Endometrial microvascular endothelial cells (primary cell): ENCODE data around the gene NFASC. TPM values are rescaled to one million over a fixed set of nuclear protein-coding genes. Genes with fewer than 3 reads are reported as not detected.

Source experiments
- in situ Hi-C: cut with HindIII; loops from 2 replicates; pipeline ENCODE4 v1.10.0; 2017; ENCODE audit warnings: low sequenced_read_pairs, low pct_unique_long_range_greater_than_20kb; ENCODE audit errors: inconsistent ontology term
- total RNA-seq: library from RNA; depleted of rRNA; stranded (reverse); fragments of >200 nt; gene quantifications from one replicate; pipeline ENCODE4 v1.2.3, GENCODE V29; 2015; ENCODE audit errors: inconsistent ontology term

Gene NFASC
- total RNA-seq, 1 donor from 2014 or later = not detected

DNA sequence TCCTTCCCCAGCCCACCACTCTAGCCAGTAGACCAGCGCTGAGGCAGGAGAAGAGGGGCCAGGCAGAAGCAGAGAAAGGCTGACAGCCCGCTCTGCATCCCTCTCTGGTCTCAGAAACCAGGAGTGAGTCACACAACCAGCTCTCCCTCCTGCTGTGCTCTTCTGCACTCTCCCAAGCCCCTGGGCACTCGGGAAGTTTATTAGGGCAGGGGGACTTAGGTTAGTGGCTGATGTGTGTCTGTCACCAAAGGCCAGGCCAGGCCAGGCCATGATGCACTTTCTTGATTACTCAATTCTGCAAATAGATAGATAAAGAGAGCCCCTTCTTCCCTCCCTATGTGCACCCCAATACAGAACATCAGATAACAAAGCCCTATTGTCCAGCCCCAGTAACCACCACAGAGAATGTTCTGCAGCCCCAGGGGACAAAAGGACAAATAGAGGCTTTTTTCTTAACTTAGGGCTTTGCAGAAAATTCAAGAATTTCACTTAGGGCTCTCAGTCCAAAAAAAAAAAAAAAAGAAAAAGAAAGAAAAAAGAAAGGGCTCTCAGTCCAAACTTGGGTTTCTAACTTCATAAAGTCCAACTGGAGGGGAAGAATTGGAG, 119.5 kb downstream of the NFASC start:
- in situ Hi-C loops = no loop called here

DNA sequence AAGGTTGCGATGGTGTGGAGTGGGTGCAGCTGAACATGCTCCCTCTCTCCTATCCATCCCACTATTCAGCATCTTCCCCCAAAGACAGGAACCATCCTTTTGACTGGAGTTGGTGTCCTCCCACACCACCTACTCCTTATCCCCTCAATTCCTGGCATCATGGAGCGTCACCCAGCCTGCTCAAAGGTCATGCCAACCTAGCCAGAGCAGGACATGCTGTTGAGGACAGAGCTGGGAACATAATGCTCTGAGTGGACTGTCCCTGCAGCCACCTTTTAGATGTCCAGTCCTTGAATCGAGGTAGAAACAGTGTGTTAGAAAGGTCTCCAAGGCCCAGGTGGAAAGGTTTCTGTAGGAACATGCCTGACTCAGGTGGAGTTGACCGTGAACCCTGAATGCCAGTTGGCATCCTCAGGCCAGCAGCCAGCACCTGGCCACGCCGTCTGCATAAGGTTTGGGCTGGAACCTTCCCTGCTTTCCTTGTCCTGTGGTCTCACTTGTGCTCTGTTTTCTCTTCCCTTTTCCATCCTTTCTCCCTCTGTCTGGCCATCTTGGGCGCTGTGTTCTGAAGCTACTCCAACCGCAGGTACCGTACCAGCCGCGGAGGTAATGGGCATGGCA, 120.2 kb downstream of the NFASC start:
- in situ Hi-C loops = no loop called here

DNA sequence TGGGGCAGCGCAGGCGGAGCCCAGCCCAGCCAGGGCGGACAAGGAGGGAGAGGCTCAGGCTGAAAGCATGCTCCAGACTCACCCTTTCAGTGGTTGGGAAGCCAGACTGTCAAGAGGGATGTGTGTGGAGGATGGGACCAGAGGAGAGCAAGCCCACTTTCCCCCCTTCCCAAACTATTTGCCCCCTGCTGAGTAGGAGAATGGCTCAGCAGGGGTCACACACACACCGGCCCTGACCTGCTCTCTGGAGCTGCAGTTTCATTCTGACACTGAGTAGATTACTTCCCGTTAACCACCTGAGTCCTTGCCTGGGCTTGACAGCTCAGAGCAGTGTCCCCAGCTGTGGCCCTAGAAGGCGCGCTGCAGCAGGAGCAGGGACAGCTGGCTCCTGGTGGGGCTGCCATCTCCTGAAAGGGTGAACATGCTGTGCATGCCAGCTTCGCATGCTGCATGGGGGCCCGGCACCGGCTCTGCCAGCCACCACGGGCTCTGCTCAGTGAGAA, 120.7 kb downstream of the NFASC start:
- in situ Hi-C loops = no loop called here

DNA sequence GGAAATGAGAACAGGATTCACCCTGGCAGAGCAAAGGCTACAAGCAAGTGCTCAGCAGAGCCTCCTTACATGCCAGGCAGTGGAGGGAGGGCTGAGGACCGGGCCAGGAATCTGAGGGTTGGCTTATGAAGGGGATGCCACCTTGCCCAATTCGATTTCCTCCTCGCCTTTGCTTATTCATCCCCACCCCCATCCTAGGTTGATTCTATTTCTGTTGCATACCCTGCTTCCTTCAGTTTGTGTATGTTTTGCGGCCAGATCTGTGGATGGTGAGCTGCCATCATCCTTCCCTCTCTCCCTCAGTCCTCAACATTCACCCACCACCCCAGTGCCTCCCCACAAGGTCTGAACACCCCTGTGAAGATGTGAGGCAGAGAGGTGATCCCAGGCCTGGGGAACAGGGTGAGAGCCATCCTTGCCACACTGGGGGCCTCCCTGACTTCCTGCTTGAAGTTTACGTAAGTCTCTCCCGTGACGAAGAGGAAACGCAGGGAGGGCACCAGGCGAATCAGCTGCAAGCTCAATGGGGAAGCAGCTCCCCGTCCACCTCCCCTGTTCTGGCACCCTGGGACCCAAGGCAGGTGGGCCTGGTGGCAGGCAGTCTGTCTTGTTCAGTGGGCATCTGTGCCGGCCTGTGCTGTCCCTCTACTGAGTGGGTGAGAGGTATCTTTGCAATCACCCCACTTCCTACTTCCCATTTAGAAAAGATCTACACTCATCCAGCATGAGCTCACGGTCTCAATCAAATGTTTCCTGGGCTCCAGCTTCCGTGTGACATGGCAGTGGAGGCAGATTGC, 121.7 kb downstream of the NFASC start:
- in situ Hi-C loops = no loop called here

DNA sequence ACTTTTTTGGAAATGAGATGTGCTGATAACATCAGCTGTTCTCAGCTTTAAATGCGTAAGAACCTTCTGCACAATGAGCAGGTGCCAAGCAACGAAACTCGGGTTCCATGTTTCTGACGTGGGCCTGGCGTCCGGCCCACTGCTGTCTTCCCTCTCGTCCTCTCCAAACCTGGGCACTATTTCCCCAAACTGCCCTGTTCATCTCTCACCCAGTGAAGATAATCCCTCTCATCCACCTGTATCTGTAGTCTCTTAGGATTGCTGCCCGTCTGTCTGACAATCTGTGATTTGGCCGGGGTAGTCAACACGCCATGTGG, 122.3 kb downstream of the NFASC start:
- in situ Hi-C loops = no loop called here

DNA sequence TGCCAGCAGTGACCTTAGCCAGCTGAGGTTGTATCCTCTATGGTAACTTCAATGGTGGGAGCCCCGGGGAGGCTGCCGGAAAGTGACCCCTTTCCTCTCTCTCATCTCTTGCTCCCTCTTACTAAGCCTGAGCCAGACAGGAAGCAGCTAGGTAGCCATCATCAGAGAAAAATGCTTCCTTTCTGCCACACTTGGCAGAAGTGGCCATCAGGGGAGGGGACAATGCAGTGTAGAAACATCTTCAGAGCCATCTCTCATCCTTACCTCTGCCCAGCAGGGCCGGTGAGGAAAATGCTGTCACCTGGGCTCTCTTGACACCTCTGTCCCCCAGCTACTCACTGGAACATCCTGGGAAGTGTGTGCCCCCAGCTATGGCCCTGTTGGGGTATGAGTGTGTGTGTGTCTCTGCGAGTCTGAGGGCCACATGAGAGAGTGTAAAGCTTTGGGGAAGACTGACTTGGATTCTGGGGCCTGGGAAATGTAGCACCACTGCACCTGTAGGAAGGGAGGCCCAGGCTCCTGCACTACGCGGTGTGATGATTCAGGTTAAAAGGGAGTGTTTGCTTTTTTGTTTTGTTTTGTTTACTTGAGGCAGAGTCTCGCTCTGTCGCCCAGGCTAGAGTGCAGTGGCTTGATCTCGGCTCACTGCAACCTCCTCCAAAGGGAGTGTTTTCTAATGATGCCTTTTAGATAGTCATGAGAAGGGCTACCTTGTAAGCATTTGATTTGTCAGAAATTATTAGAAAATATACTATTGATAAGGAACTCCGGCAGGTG, 123.6 kb downstream of the NFASC start:
- in situ Hi-C loops = no loop called here

DNA sequence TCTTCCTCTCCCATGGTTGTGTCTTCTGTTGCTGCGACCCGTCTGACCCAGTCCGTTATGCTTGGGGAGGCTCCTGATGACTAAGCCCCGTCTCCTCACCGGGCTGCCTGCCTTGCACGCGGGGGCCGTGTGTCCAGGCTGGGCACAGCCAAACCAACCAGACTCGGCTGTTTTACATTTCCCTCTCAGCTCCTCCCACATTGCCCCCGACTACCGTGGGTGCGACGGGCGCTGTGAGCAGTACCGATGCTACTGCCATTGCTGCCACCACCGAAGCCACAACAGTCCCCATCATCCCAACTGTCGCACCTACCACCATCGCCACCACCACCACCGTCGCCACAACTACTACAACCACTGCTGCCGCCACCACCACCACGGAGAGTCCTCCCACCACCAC, 126.3 kb downstream of the NFASC start:
- in situ Hi-C loops = no loop called here

DNA sequence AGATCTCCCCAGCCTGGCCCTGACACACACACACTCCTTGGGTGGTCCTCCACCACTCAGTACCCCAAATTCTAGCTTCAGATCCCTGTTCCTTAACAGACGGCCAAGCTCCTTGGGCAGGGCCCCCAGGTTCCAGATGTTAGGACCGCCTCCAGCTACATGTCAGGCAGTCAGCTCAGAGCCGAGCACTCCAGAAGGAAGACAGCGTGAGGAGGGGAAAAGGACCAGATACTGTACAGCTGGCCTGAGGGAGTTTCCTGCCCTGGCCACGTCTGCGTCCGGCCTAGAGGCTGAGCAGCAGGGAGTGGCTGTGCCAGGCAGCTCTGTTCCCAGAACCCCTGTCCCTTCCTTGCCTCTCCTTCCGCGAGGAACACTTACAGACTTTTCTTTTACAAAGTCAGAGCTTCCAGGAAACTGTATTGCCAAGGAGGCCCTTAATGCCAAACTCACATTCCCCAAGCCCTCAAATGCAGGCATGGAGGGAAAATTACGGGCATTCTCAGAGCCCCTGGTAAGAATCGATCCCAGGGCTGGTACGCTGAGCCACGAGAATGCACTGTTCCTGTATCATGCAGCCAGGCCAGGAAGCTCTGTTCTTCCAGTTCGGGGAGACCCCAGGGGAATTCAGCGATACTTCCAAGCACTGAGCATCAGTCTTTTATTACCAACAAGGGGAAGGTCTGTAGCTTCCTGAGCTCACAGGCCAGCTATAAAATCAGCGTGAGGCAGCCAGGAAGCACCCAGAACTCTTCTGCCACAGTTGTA, 127.1 kb downstream of the NFASC start:
- in situ Hi-C loops = no loop called here

DNA sequence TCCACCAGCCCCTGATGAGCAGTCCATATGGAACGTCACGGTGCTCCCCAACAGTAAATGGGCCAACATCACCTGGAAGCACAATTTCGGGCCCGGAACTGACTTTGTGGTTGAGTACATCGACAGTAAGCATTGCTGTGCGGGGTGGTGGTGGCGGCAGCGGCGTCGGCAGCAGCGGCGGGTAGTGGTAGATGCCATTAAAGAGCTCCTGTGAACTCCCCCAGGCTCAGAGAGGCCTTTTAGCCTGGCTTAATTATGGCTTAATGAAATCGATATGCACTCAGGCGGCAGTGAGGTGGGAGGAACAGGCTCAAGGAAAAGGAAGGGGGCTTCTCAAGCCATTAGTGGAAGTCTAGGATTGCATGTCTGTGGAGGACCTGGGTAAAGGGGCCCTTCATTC, 130.5 kb downstream of the NFASC start:
- in situ Hi-C loops = no loop called here

DNA sequence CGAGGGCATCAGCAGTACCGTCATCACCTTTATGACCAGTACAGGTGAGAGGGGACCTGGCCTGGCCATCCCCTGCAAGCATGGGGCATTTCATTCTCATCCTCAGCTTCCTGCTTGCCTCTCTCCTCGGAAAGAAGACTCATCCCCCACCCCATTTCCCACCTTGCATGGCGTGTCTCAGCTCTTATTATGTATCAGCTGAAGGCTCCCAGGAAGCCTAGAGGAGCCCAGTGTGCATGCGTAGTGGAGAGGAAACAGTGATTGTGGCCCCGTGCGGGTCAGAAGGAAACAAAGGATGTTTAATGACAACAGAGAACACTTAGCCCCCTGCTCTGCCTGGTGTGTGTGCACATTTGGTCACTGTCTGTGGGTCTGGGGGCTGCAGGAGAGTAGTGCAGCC, 132.0 kb downstream of the NFASC start:
- in situ Hi-C loops = no loop called here

DNA sequence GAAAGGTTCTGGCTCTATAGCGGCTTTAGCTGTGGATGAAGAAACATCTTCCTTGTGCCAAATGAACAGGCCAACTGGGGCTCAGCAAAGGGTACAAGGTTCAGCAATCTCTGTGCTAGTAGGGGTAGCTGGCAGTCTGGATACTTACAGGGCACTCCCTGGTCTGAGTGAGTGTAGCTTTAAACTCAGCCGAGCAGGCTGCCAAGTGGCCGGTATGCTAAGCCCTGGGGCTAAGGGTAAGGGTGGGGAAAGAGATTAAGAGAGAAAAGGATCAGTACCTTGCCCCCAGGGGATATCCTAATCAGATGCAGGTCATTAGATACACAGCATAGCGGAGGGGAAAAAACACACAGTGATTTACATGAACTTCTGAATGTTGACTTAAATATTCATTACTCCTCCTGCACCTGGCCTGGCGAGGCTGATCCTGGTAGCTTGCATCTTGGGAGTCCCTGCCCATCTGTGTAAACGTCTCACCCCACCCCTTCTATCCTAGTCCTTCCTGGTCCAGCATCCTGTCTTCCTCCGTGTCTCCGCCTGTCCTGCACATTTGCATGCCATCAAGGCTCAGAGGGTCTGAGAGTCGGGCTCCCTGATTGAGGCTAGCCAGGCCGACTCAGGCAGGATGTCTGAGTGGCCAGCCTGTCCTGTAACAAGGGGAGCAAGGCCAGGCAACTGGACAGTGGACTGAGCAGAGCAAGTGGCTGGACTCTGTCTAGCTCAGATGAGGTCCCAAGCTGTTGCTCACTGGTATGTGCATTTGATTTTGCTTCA, 132.9 kb downstream of the NFASC start:
- in situ Hi-C loops = no loop called here

DNA sequence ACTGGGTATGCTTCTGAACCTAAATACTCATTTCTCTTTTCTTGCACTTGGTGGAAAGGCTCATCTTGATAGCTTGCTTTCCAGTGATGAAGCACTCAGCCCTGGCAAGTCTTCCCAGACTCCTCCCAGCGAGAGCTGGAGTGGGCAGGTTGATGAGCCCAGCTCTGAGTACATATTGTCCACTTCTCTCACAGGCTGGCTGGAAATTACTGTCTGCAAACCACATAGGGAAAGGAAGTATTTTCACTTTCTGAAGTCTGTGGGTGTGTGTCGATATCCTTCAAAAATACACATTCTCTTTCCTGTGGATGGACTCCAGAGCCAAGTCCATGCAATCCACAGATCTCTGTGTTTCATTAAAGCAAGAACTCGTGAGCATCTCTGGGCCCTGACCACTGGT, 133.7 kb downstream of the NFASC start:
- in situ Hi-C loops = no loop called here

DNA sequence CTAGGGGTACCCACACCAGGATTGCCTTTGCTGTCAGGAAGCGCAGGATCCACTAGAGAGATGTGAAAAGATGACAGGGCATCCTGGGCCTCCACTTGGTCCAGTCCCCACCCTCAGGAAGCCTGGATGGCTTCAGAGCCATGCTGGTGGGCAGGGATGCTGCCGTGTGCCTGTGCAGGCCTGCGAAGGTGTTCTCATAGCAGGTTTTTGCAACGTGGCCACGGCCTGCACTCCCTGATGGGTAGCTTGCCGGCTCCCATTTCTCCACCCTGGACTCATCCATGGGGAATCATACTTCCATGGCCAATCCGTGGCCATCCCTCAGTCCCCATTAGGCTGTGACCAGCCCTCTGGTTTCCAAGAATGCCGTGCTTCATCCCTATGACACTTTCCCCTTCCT, 138.2 kb downstream of the NFASC start:
- in situ Hi-C loops = no loop called here

DNA sequence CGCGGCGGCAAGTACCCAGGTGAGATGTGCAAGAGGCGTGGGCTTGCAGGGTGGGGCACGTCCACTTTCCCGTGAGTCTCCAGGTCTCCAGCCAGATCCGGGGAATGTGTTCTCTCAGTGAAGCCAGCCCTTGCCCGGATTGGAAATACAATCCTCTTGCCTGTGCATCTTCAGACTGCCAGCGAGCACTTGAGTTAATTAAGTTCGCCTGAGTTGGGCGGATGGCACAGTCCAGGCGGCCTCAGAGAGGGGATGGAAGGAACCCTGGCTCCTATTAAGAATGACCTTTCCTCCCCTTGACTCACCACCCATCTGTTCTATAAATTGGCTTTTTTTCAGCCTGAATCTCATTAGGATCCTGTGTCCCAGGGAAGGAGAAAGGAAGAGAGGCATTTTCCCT, 139.0 kb downstream of the NFASC start:
- in situ Hi-C loops = no loop called here

DNA sequence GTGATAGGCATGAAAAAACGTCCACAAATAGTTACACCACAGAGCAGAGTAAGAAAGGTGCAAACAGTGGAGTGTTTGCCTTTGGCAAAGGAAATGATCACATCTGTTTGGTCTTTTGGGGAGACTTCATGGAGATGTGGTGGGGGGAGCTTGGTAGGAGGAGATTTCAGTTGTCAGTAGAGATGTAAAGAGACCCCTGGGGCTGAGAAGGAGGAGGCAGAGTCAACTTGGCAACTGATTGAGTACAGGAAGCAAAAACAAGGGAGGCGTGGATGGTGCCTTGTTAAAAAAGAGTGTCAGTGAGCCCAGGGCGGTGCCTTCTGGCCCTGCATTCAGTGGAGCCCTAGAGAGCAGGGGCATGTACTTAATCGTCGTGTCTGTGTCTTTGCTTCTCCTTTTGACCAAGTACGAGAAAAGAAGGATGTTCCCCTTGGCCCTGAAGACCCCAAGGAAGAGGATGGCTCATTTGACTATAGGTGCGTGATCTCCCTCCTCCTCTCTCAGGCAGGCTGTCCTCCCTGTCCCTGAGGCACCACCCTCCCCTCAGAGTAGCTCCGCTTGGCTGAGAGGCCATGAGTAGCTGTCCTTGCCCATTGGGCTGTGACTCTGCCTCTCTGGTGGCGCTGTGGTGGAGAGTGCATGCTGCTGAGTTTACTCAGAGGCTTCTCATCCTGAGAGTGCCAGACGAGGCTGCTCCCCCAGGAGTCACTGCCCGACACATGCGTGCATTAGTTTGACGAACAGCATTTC, 141.9 kb downstream of the NFASC start:
- in situ Hi-C loops = no loop called here

DNA sequence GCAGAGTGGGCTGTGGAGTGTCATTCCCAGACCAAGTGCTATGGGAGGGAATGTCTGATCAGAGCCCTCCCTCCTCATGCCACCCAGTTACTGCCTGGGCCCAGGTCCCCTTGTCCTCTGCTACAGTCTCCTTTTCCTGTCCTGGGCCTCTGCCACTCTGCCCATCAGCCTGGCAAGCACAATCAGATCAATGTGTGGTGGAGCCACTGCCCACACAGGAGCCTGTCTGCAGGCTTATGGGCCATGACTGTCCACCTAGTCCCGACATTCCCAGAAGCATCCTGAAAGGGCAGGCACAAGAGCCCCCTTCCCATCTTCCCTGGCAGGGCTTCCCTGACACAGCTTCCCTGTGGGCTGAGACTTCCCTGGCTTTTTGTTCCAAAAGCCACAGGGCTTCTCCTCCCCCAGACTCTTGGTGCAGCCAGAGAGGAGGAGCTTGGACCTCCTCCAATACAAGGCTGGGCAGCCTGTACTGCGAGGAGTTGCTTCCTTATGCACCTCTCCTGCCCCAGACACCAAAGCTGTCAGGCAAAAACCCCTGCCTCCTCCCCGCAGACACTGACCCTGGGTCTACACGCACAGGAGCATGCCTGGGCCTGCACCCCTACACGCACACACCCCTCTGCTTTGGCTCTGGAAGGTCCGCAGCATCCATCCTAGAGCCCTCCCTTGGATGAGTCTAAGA, 143.2 kb downstream of the NFASC start:
- in situ Hi-C loops = no loop called here

DNA sequence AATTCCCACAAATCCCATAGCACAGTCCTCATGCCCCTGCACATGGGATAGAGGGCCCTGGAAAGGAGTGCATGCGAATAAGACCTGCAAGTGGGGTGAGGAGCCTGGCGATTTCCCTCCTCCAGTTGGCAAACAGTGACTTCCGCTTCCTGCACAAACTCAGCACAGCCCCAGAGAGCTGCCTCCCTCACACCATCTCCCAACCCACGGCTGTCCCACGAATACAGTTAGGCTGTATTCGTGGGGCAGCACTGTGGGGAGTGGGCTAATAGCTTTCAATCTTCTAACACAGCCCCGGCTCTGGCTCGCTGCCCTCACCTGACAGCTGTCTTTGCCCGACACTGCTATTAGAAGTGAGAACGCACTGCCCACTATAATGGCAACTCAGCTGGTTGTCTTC, 144.1 kb downstream of the NFASC start:
- in situ Hi-C loops = no loop called here
